K562 (cell line): ENCODE results near the gene RAB40B.

Experiments used
- CCAR2 ChIP-seq: fragments of 200-400 bp; formaldehyde crosslinking; IDR thresholded peaks from 2 replicates; pipeline ENCODE4 v1.6.1; 2017; ENCODE audit warnings: mild to moderate bottlenecking, low read depth, low read length
- EP300 ChIP-seq: IDR thresholded peaks from 2 replicates; pipeline ENCODE4 v1.6.1; 2012; ENCODE audit warnings: low read length, improper control_type of control experiment
- MYC ChIP-seq, 2 experiments: fragments of 250-450 bp in 1 of 2; sonication (Bioruptor Pico) in 1 of 2; IDR thresholded peaks; 2 replicates each; pipeline versions ENCODE4 v1.5.1 to v1.6.1; 2012 to 2021; ENCODE audit warnings: low read depth in 2 of 2, borderline replicate concordance in 1 of 2, improper control_type of control experiment in 1 of 2, low read length in 1 of 2, mild to moderate bottlenecking in 1 of 2, moderate library complexity in 1 of 2
- NFE2L1 ChIP-seq: fragments of 450-650 bp; IDR thresholded peaks from 2 replicates; pipeline ENCODE4 v1.6.1; 2016; ENCODE audit warnings: missing genetic modification characterization, low read depth, mild to moderate bottlenecking, missing compliant biosample characterization, moderate library complexity, borderline replicate concordance
- TF ChIP-seq, protein P1 (sequence below), 3 experiments: IDR thresholded peaks in 2 of 3; conservative IDR thresholded peaks in 1 of 3; 2 replicates each; pipeline ENCODE4 v1.5.1; 2011 to 2012; ENCODE audit warnings: low read length in 3 of 3, mild to moderate bottlenecking in 3 of 3, control low read depth in 2 of 3, improper control_type of control experiment in 1 of 3, inconsistent platforms in 1 of 3, low read depth in 1 of 3, mixed read lengths in 1 of 3, moderate library complexity in 1 of 3; ENCODE audit not compliant: insufficient read depth in 2 of 3
- TF ChIP-seq, protein P2 (sequence below): fragments of 150-350 bp; conservative IDR thresholded peaks from 2 replicates; pipeline ENCODE4 v1.6.1; 2014; ENCODE audit warnings: low read length
- TF ChIP-seq, protein P3 (sequence below): sonication (generic); formaldehyde crosslinking; IDR thresholded peaks from 2 replicates; pipeline ENCODE4 v1.8.1; 2022; ENCODE audit warnings: missing genetic modification reagents

DNA sequence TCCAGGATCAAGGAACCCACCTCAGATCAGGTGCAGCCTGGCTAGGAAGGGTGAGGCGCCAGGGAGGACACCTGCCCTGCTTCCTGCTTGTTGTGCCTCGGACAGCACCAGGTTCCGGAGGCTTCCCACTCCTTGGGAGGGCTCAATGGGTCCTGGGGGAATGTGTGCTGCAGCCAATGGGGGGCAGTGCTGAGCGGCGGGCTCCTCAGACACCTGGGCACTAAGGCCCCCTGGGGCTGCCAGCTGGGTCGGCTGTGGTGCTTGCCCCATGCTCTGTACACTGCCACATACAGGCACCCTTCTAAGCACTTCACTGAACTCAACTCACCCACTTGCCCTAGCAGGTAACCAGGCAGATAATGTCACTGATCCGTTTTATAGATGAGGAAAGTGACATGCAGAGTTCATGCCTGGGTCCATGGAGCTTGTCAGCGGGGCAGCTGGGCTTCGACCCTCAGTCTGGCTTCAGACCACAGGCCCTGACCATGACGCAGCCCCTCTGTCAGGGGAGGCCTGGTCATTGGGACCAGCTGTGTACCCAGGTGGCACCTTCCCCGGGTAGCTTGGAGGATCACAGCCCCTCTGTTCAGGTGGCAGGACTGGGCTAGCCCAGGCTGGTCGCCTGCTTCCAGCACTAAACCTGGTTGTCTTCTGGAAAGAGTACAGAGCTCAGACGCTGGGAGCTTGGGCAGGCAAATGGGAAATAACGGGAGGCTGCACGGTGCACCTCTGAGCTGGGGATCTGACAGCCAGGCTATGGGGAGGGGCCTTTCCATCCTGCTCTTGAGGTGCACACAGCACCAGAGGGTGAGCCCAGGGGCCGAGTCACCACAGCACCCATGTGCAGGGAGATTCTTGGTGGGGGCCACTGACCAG is 45.1 kb upstream of the RAB40B start:
- TF ChIP-seq, protein P1, sequence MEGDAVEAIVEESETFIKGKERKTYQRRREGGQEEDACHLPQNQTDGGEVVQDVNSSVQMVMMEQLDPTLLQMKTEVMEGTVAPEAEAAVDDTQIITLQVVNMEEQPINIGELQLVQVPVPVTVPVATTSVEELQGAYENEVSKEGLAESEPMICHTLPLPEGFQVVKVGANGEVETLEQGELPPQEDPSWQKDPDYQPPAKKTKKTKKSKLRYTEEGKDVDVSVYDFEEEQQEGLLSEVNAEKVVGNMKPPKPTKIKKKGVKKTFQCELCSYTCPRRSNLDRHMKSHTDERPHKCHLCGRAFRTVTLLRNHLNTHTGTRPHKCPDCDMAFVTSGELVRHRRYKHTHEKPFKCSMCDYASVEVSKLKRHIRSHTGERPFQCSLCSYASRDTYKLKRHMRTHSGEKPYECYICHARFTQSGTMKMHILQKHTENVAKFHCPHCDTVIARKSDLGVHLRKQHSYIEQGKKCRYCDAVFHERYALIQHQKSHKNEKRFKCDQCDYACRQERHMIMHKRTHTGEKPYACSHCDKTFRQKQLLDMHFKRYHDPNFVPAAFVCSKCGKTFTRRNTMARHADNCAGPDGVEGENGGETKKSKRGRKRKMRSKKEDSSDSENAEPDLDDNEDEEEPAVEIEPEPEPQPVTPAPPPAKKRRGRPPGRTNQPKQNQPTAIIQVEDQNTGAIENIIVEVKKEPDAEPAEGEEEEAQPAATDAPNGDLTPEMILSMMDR (IDR thresholded peaks at IDR 0.05 in 2 of 3, conservative IDR thresholded peaks at IDR 0.05 in 1 of 3; ENCODE audit: insufficient read depth in 2 of 3, low read depth in 1 of 3, low read length in 3 of 3) = no peak
- no peak for TF ChIP-seq EP300
- no peak for TF ChIP-seq CCAR2
- no peak for TF ChIP-seq NFE2L1 (tag)
- TF ChIP-seq, protein P2, sequence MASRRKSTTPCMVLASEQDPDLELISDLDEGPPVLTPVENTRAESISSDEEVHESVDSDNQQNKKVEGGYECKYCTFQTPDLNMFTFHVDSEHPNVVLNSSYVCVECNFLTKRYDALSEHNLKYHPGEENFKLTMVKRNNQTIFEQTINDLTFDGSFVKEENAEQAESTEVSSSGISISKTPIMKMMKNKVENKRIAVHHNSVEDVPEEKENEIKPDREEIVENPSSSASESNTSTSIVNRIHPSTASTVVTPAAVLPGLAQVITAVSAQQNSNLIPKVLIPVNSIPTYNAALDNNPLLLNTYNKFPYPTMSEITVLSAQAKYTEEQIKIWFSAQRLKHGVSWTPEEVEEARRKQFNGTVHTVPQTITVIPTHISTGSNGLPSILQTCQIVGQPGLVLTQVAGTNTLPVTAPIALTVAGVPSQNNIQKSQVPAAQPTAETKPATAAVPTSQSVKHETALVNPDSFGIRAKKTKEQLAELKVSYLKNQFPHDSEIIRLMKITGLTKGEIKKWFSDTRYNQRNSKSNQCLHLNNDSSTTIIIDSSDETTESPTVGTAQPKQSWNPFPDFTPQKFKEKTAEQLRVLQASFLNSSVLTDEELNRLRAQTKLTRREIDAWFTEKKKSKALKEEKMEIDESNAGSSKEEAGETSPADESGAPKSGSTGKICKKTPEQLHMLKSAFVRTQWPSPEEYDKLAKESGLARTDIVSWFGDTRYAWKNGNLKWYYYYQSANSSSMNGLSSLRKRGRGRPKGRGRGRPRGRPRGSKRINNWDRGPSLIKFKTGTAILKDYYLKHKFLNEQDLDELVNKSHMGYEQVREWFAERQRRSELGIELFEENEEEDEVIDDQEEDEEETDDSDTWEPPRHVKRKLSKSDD = no peak
- TF ChIP-seq MYC (IDR thresholded peaks at IDR 0.05; ENCODE audit: low read depth, low read length) = no peak
- TF ChIP-seq MYC (CRISPR knock-in tag; IDR thresholded peaks at IDR 0.05; ENCODE audit: borderline replicate concordance, low read depth) = no peak
- TF ChIP-seq, protein P3, sequence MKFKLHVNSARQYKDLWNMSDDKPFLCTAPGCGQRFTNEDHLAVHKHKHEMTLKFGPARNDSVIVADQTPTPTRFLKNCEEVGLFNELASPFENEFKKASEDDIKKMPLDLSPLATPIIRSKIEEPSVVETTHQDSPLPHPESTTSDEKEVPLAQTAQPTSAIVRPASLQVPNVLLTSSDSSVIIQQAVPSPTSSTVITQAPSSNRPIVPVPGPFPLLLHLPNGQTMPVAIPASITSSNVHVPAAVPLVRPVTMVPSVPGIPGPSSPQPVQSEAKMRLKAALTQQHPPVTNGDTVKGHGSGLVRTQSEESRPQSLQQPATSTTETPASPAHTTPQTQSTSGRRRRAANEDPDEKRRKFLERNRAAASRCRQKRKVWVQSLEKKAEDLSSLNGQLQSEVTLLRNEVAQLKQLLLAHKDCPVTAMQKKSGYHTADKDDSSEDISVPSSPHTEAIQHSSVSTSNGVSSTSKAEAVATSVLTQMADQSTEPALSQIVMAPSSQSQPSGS (CRISPR knock-in tag) = no peak
